Caco-2 (cell line): ENCODE data around the gene CPE. TPM values are rescaled to one million over a fixed set of nuclear protein-coding genes. Genes with fewer than 3 reads are reported as not detected.

ENCODE experiments used
- BruUV-seq: library from RNA; stranded (reverse); fragments of 400-500 nt; replicated peaks from 2 replicates; lab custom pipeline; 2021; lab: Mats Ljungman, UMichigan
- CTCF ChIA-PET: fragments of 300-600 bp; sonication (Branson Sonifier 250); formaldehyde crosslinking; loops from one replicate; lab custom pipeline; 2022; ENCODE audit warnings: antibody characterized with exemption; lab: Charles Lee
- POLR2A ChIA-PET: fragments of 300-600 bp; sonication (Branson Sonifier 250); formaldehyde crosslinking; loops from one replicate; lab custom pipeline; 2022; ENCODE audit warnings: antibody characterized with exemption; lab: Charles Lee
- DNase-seq, 2 experiments: peaks; one replicate each; pipeline versions ENCODE4 v3.0.0 to v3.0.0-alpha.2; 2020 to 2022
- H3K27me3 ChIP-seq: replicated peaks from 2 replicates; pipeline ENCODE4 v1.6.0; 2011; ENCODE audit warnings: low read length; ENCODE audit not compliant: control insufficient read depth, insufficient read depth
- H3K36me3 ChIP-seq: 2 replicates; pipeline ENCODE4 v1.5.1; 2011; ENCODE audit warnings: low read length; ENCODE audit not compliant: control insufficient read depth, insufficient read depth
- H3K4me1 ChIP-seq: fragments of 250-450 bp; sonication (Bioruptor Pico); 2 replicates; pipeline ENCODE4 v1.5.1; 2020; ENCODE audit warnings: mild to moderate bottlenecking
- H3K4me3 ChIP-seq: 2 replicates; pipeline ENCODE4 v1.5.1; 2011; ENCODE audit warnings: low read depth, mild to moderate bottlenecking, control low read depth, low read length
- H3K9me3 ChIP-seq: fragments of 250-450 bp; sonication (Bioruptor Pico); 2 replicates; pipeline ENCODE4 v1.5.1; 2020; ENCODE audit warnings: mild to moderate bottlenecking, moderate library complexity
- H3K27ac Mint-ChIP-seq: one replicate; pipeline ENCODE4 v1.8.0; 2022; ENCODE audit warnings: mixed read lengths; ENCODE audit not compliant: unreplicated experiment
- H3K27me3 Mint-ChIP-seq: one replicate; pipeline ENCODE4 v1.8.0; 2022; ENCODE audit warnings: mixed read lengths; ENCODE audit not compliant: insufficient read depth, unreplicated experiment
- H3K36me3 Mint-ChIP-seq: one replicate; pipeline ENCODE4 v1.8.0; 2022; ENCODE audit warnings: mild to moderate bottlenecking, mixed read lengths; ENCODE audit not compliant: insufficient read depth, unreplicated experiment
- H3K4me1 Mint-ChIP-seq: one replicate; pipeline ENCODE4 v1.8.0; 2022; ENCODE audit warnings: low read depth, mixed read lengths; ENCODE audit not compliant: unreplicated experiment
- H3K4me3 Mint-ChIP-seq: one replicate; pipeline ENCODE4 v1.8.0; 2022; ENCODE audit warnings: mild to moderate bottlenecking, moderate library complexity, mixed read lengths; ENCODE audit not compliant: unreplicated experiment
- H3K9me3 Mint-ChIP-seq: one replicate; pipeline ENCODE4 v1.8.0; 2022; ENCODE audit warnings: mixed read lengths; ENCODE audit not compliant: unreplicated experiment
- intact Hi-C: fragments of 100-400 bp; cut with micrococcal nuclease; formaldehyde crosslinking; loops from one replicate; pipeline ENCODE4 v1.10.0; 2022; ENCODE audit not compliant: unreplicated experiment
- total RNA-seq: library from RNA; stranded (reverse); gene quantifications from 2 replicates; pipeline ENCODE4 v1.2.3, GENCODE V29; 2022
- TF ChIP-seq, protein P1 (sequence below), 2 experiments: fragments of 200-600 bp in 1 of 2; IDR thresholded peaks; 1 replicate in 1 of 2; 2 replicates in 1 of 2; pipeline versions ENCODE4 v1.5.1 to v1.8.0; 2011 to 2022; ENCODE audit warnings: antibody characterized with exemption in 1 of 2, control low read depth in 1 of 2, inconsistent platforms in 1 of 2, low read depth in 1 of 2, low read length in 1 of 2, mild to moderate bottlenecking in 1 of 2, moderate library complexity in 1 of 2; ENCODE audit not compliant: insufficient read depth in 1 of 2, severe bottlenecking in 1 of 2, unreplicated experiment in 1 of 2

Gene CPE
- total RNA-seq, 1 experiment from 2014 or later: 5.9 TPM

DNA sequence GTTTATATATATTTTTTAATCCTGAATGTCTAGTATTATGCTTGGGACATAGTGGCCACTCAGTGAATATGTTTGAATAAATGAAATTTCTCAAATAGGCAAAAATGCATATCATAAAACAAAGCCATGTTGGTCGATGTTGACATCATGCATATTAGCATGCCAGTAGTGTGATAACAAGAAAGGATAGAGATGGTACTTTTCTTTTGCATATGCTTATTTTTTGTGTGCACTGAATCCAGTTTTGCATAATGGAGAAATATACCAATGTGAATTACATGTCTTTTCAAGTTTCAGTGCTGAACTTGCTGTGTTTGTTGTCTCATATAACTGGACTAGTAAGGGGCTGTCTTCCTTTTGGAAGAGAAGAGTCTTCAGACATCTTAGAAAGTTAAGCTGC lies 7.5 kb downstream of the CPE start:
- peaks cover 6% of the 10 kb centered on the region for H3K27me3 Mint-ChIP-seq

DNA sequence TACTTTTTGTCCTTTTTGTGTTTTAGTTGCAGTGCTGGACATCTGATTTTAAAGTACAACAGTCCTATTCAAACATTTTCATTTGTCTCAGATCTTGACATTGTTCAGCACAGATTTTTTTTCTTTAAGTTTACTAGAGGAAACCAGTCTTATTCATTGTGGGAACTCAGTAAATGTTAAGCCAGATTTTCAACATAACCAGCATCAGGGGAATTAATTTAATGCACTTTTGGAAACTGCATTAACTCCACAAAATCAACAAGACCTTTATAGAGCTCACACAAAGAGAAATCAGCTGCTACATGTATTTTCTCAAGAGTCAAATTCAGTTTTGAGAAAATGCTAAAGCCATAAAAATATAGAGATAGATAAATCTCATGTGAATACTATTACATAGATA lies 9.9 kb downstream of the CPE start:
- H3K27me3 Mint-ChIP-seq: peaks cover 4% of the 10 kb centered on the region
- no peaks in the 10 kb centered on the region for H3K9me3 Mint-ChIP-seq
- ChIA-PET CTCF (no interaction called here), POLR2A (no interaction called here)
- no peaks in the 10 kb centered on the region for H3K4me1 ChIP-seq
- BruUV-seq: no TSS peak
- DNase-seq: no peak
- no peak overlapping the region for H3K4me3 Mint-ChIP-seq
- no peak overlapping the region for H3K4me3 ChIP-seq
- H3K27ac Mint-ChIP-seq: no peak overlapping the region
- no peaks in the 10 kb centered on the region for H3K36me3 ChIP-seq
- no peaks in the 10 kb centered on the region for H3K9me3 ChIP-seq
- H3K36me3 Mint-ChIP-seq: no peaks in the 10 kb centered on the region
- intact Hi-C loops: no loop called here
- no peaks in the 10 kb centered on the region for H3K27me3 ChIP-seq
- H3K4me1 Mint-ChIP-seq: no peaks in the 10 kb centered on the region
- TF ChIP-seq, protein P1, sequence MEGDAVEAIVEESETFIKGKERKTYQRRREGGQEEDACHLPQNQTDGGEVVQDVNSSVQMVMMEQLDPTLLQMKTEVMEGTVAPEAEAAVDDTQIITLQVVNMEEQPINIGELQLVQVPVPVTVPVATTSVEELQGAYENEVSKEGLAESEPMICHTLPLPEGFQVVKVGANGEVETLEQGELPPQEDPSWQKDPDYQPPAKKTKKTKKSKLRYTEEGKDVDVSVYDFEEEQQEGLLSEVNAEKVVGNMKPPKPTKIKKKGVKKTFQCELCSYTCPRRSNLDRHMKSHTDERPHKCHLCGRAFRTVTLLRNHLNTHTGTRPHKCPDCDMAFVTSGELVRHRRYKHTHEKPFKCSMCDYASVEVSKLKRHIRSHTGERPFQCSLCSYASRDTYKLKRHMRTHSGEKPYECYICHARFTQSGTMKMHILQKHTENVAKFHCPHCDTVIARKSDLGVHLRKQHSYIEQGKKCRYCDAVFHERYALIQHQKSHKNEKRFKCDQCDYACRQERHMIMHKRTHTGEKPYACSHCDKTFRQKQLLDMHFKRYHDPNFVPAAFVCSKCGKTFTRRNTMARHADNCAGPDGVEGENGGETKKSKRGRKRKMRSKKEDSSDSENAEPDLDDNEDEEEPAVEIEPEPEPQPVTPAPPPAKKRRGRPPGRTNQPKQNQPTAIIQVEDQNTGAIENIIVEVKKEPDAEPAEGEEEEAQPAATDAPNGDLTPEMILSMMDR (IDR thresholded peaks at IDR 0.05; ENCODE audit: insufficient read depth in 1 of 2, low read depth in 1 of 2, low read length in 1 of 2, severe bottlenecking in 1 of 2, unreplicated experiment in 1 of 2): no peak

More for the DNA sequence above, 7.5 kb downstream of the CPE start:
- Mint-ChIP-seq H3K36me3 (no peaks in the 10 kb centered on the region), H3K27ac (no peak overlapping the region), H3K4me3 (no peak overlapping the region), H3K9me3 (no peaks in the 10 kb centered on the region), H3K4me1 (peaks cover 7% of the 10 kb centered on the region)
- Histone ChIP-seq H3K27me3 (no peaks in the 10 kb centered on the region), H3K9me3 (no peaks in the 10 kb centered on the region), H3K4me3 (no peak overlapping the region), H3K36me3 (no peaks in the 10 kb centered on the region; the same call in 1 of the 2 replicates), H3K4me1 (no peaks in the 10 kb centered on the region)
- ChIA-PET CTCF (no interaction called here), POLR2A (no interaction called here)
- no TSS peak for BruUV-seq
- intact Hi-C loops: no loop called here
- DNase-seq: no peak
- TF ChIP-seq, protein P1 (IDR thresholded peaks at IDR 0.05; ENCODE audit: insufficient read depth in 1 of 2, low read depth in 1 of 2, low read length in 1 of 2, severe bottlenecking in 1 of 2, unreplicated experiment in 1 of 2): no peak

DNA sequence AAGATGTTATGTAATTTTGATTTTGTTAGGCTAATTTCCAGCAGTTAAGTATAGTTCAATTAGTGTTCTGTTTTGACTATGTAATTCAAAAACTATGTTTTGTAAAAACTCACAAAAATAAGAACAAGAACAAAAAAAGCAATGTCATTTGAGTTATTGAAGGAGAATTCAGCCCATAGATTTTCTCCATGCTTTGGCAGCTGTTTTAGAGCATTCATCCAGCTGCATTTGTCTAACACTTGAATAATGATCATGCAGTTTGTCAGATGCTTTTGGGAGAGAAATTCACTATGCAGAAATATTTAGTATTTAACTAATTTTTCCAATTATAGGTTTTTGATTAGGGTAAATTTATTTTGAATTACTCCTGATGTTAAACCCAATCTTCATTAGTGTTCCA lies 14.2 kb downstream of the CPE start:
- CTCF ChIA-PET: no interaction called here
- no peaks in the 10 kb centered on the region for H3K9me3 ChIP-seq
- no peaks in the 10 kb centered on the region for H3K36me3 ChIP-seq
- TF ChIP-seq, protein P1 (IDR thresholded peaks at IDR 0.05; ENCODE audit: insufficient read depth in 1 of 2, low read depth in 1 of 2, low read length in 1 of 2, severe bottlenecking in 1 of 2, unreplicated experiment in 1 of 2): no peak
- Mint-ChIP-seq H3K9me3 (no peaks in the 10 kb centered on the region), H3K4me3 (no peak overlapping the region), H3K27me3 (peaks cover 3% of the 10 kb centered on the region), H3K36me3 (no peaks in the 10 kb centered on the region), H3K4me1 (no peaks in the 10 kb centered on the region), H3K27ac (no peak overlapping the region)
- intact Hi-C loops: no loop called here
- POLR2A ChIA-PET: no interaction called here
- no peak for DNase-seq
- no peak overlapping the region for H3K4me3 ChIP-seq
- no TSS peak for BruUV-seq
- H3K4me1 ChIP-seq: no peaks in the 10 kb centered on the region
- H3K27me3 ChIP-seq: no peaks in the 10 kb centered on the region
